HG03280 (cell line): ENCODE results near the gene P4HB.

ENCODE experiments used
- ATAC-seq: cut with Tn5 transposase; IDR thresholded peaks from one replicate; pipeline ENCODE4 v1.9.1; 2021; ENCODE audit warnings: mild to moderate bottlenecking, moderate library complexity; ENCODE audit not compliant: unreplicated experiment

Gene P4HB

GRCh38 chr17:81813371-81813684 lies 47.0 kb downstream of the P4HB start:
- no peak for ATAC-seq

GRCh38 chr17:81812571-81813370 lies 47.6 kb downstream of the P4HB start:
- no peak for ATAC-seq

- no peak for ATAC-seq
Observed at GRCh38 chr17:81811705-81812570, 48.4 kb downstream of the P4HB start.

GRCh38 chr17:81810892-81811704 lies 49.2 kb downstream of the P4HB start:
- ATAC-seq = no peak

- ATAC-seq = no peak
Observed at GRCh38 chr17:81810476-81810875, 49.9 kb downstream of the P4HB start.

GRCh38 chr17:81809556-81809998 lies 50.8 kb downstream of the P4HB start:
- ATAC-seq = no peak

GRCh38 chr17:81808778-81809555 lies 51.4 kb downstream of the P4HB start:
- no peak for ATAC-seq

GRCh38 chr17:81807839-81808238 lies 52.5 kb downstream of the P4HB start:
- no peak for ATAC-seq

- no peak for ATAC-seq
Observed at GRCh38 chr17:81807210-81807719, 53.1 kb downstream of the P4HB start.

GRCh38 chr17:81806461-81807209 lies 53.7 kb downstream of the P4HB start:
- no peak for ATAC-seq

GRCh38 chr17:81805707-81806460 lies 54.5 kb downstream of the P4HB start:
- ATAC-seq = no peak

GRCh38 chr17:81804559-81805399 lies 55.6 kb downstream of the P4HB start:
- ATAC-seq = no peak

GRCh38 chr17:81803728-81804558 lies 56.4 kb downstream of the P4HB start, which contains the start of gene GCGR:
Gene GCGR, plus strand, starts transcription at chr17:81804150. Its CDS starts 4,869 bp downstream, at chr17:81809019.
- no peak for ATAC-seq

GRCh38 chr17:81802856-81803643 lies 57.3 kb downstream of the P4HB start:
- no peak for ATAC-seq

- ATAC-seq = no peak
Observed at GRCh38 chr17:81802048-81802758, 58.1 kb downstream of the P4HB start.

- no peak for ATAC-seq
Observed at GRCh38 chr17:81801327-81801726, 59.0 kb downstream of the P4HB start.
